NCI-H2029 (cell line): ENCODE measurements around the gene RNF112.
A peak's percentile ranks its signal among the peaks of the same experiment; 100 is the strongest.

Experiments
- DNase-seq: peaks from one replicate; lab custom pipeline; 2025; lab: John Stamatoyannopoulos, UW

The RNF112 gene

GRCh38 chr17:19388791-19389785 lies 21.9 kb upstream of the RNF112 start:
- peak; percentile 22 for DNase-seq

GRCh38 chr17:19390951-19391350 lies 20.1 kb upstream of the RNF112 start:
- DNase-seq = no peak

GRCh38 chr17:19391432-19391831 lies 19.6 kb upstream of the RNF112 start:
- no peak for DNase-seq

GRCh38 chr17:19392303-19392702 lies 18.7 kb upstream of the RNF112 start:
- no peak for DNase-seq

- no peak for DNase-seq
Measured at GRCh38 chr17:19397556-19398041, 13.4 kb upstream of the RNF112 start.

GRCh38 chr17:19398301-19399181 lies 12.5 kb upstream of the RNF112 start:
- DNase-seq = peak; percentile 14

- DNase-seq = no peak
Measured at GRCh38 chr17:19399750-19400450, 11.1 kb upstream of the RNF112 start.

GRCh38 chr17:19401321-19402010 lies 9.6 kb upstream of the RNF112 start:
- DNase-seq = no peak

GRCh38 chr17:19402171-19402570 lies 8.9 kb upstream of the RNF112 start:
- no peak for DNase-seq

GRCh38 chr17:19403021-19403420 lies 8.0 kb upstream of the RNF112 start:
- no peak for DNase-seq

- DNase-seq = no peak
Measured at GRCh38 chr17:19404264-19404663, 6.8 kb upstream of the RNF112 start.

GRCh38 chr17:19405114-19405513 lies 5.9 kb upstream of the RNF112 start:
- no peak for DNase-seq

GRCh38 chr17:19407601-19408345 lies 3.3 kb upstream of the RNF112 start:
- DNase-seq = no peak

- DNase-seq = no peak
Measured at GRCh38 chr17:19408346-19408710, 2.7 kb upstream of the RNF112 start.

- no peak for DNase-seq
Measured at GRCh38 chr17:19409066-19409465, 2.0 kb upstream of the RNF112 start.

- DNase-seq = no peak
Measured at GRCh38 chr17:19409509-19409908, 1.5 kb upstream of the RNF112 start.

GRCh38 chr17:19410091-19410490 lies 941 bp upstream of the RNF112 start:
- DNase-seq = no peak

- DNase-seq = no peak
Measured at GRCh38 chr17:19411631-19412030, 599 bp downstream of the RNF112 start.

- DNase-seq = no peak
Measured at GRCh38 chr17:19412510-19412909, 1.5 kb downstream of the RNF112 start.

GRCh38 chr17:19412984-19413383 lies 2.0 kb downstream of the RNF112 start:
- no peak for DNase-seq

GRCh38 chr17:19413761-19414160 lies 2.7 kb downstream of the RNF112 start:
- DNase-seq = no peak
